ENCODE measurements around the gene TELO2. TPM values are rescaled to one million over a fixed set of nuclear protein-coding genes. Genes with fewer than 3 reads are reported as not detected.

TELO2 gene
- total and polyA plus RNA-seq, 10 donors = 28.5 to 110 (median 57.8) TPM

GRCh38 chr16:1488054-1488601, 5.0 kb upstream of the TELO2 start:
- 76 to 91% (median 81%) methylated on average over 12 to 24 of the region's 24 CpGs for WGBS, 5 donors
- no peaks in the 10 kb centered on the region for H3K27me3 ChIP-seq (replicated peaks in 1 of 7)
- peak; percentile 61 for DNase-seq
- peaks cover 7 to 32% (median 9%) of the 10 kb centered on the region in 6 donors for H3K4me1 ChIP-seq
- H3K27ac ChIP-seq = peak overlapping the region in 5 of 8 donors; percentile 31 to 63 (median 33)
- H3K36me3 ChIP-seq = no peaks in the 10 kb centered on the region
- TF ChIP-seq, protein P1, sequence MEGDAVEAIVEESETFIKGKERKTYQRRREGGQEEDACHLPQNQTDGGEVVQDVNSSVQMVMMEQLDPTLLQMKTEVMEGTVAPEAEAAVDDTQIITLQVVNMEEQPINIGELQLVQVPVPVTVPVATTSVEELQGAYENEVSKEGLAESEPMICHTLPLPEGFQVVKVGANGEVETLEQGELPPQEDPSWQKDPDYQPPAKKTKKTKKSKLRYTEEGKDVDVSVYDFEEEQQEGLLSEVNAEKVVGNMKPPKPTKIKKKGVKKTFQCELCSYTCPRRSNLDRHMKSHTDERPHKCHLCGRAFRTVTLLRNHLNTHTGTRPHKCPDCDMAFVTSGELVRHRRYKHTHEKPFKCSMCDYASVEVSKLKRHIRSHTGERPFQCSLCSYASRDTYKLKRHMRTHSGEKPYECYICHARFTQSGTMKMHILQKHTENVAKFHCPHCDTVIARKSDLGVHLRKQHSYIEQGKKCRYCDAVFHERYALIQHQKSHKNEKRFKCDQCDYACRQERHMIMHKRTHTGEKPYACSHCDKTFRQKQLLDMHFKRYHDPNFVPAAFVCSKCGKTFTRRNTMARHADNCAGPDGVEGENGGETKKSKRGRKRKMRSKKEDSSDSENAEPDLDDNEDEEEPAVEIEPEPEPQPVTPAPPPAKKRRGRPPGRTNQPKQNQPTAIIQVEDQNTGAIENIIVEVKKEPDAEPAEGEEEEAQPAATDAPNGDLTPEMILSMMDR (IDR thresholded peaks at IDR 0.05 in 8 of 11, conservative IDR thresholded peaks at IDR 0.05 in 3 of 11) = no peak
- TF ChIP-seq POLR2A (IDR thresholded peaks at IDR 0.05) (no peak), POLR2AphosphoS5 (IDR thresholded peaks at IDR 0.05) (no peak)
- H3K9me3 ChIP-seq = no peaks in the 10 kb centered on the region
- H3K4me3 ChIP-seq = no peak overlapping the region
- intact Hi-C loops (cut with DNase I; ENCODE audit: low total_unique reads) = no loop called here

DNA sequence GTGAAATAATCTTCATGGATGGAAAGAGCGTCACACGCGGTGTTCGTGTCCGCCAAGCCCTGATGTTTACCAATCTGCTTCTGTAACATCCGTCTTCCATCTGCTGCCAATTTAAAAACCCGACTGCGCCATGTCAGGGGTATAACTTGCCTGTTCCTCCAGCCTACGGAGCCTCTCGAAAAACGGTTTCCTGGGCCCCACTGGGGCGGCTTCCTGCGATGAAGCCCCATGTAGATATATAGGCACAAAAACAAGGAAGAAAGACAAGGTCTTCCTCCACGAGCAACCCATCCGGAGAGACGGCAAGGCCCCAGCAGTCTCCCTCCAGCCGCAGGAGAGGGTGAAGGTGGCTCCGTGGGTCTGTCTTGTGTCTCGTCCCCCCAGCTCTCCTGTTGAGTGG, 4.5 kb upstream of the TELO2 start, which contains the start of gene PTX4:
TSS of gene PTX4 (minus strand) at position 326 of the 400 bp plus-strand sequence. CDS start at position 291, 35 bp downstream.
- H3K9me3 ChIP-seq = no peaks in the 10 kb centered on the region
- peaks cover 7 to 27% (median 9%) of the 10 kb centered on the region in 6 donors for H3K4me1 ChIP-seq
- intact Hi-C loops (cut with DNase I; ENCODE audit: low total_unique reads) = no loop called here
- DNase-seq = no peak
- H3K36me3 ChIP-seq = no peaks in the 10 kb centered on the region
- no peak within 1 kb of the TSS for H3K4me3 ChIP-seq
- TF ChIP-seq POLR2AphosphoS5 (IDR thresholded peaks at IDR 0.05) (no peak), POLR2A (IDR thresholded peaks at IDR 0.05) (no peak)
- TF ChIP-seq, protein P1 (IDR thresholded peaks at IDR 0.05 in 8 of 11, conservative IDR thresholded peaks at IDR 0.05 in 3 of 11) = no peak
- peak within 1 kb of the TSS in 5 of 8 donors; percentile 31 to 63 (median 33) for H3K27ac ChIP-seq
- H3K27me3 ChIP-seq (replicated peaks in 1 of 7) = no peaks in the 10 kb centered on the region
- WGBS, 5 donors = 55 to 82% (median 59%) methylated on average over 19 of the region's 19 CpGs

DNA sequence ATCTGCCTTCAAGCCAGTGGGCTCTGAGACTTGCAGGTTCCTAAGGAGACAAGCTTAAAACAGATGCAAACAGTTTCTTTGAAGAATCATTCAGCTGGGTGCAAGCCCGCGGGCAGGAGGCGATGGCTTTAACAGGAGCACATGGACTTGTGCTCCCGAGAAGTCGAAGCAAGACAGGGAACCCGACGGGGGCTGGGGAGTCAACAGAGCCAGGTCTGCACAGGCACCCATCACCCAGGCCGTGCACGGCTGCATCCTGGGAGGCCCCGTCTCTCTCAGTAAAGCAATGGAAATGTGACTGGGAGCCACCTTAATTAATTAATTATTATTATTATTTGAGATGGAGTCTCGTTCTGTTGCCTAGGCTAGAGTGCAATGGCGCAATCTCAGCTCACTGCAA, 4.1 kb upstream of the TELO2 start:
- Histone ChIP-seq H3K9me3 (no peaks in the 10 kb centered on the region), H3K4me3 (no peak overlapping the region), H3K36me3 (no peaks in the 10 kb centered on the region), H3K27me3 (replicated peaks in 1 of 7) (no peaks in the 10 kb centered on the region), H3K27ac (no peak overlapping the region), H3K4me1 (peaks cover 9 to 27% (median 14%) of the 10 kb centered on the region in 6 donors)
- intact Hi-C loops (cut with DNase I; ENCODE audit: low total_unique reads) = no loop called here
- TF ChIP-seq POLR2AphosphoS5 (IDR thresholded peaks at IDR 0.05) = no peak
- TF ChIP-seq, protein P1 (IDR thresholded peaks at IDR 0.05 in 8 of 11, conservative IDR thresholded peaks at IDR 0.05 in 3 of 11) = no peak
- TF ChIP-seq POLR2A (IDR thresholded peaks at IDR 0.05) = no peak
- WGBS, 5 donors = 88 to 94% (median 92%) methylated on average over 12 of the region's 12 CpGs
- no peak for DNase-seq

DNA sequence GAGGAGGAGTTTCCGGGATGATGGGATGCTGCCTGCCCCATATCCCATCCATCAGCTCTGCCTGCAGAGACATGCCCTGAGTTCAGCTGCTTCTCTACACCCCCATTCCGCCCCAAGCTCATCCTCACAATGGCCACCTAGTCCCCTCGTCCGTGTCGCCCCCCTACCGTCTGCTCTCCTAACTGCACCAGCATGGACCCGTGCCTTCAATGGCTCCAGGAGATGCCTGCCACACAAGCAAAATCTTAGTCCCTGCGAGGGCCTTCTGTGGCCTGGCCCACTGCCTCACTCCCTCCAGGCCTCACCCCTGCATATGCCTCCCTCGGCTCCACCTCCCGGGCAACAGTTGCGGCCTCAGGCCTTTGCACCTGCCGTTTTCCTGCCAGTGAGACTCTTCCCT, 1.8 kb upstream of the TELO2 start:
- no peaks in the 10 kb centered on the region for H3K27me3 ChIP-seq (replicated peaks in 1 of 7)
- TF ChIP-seq POLR2AphosphoS5 (IDR thresholded peaks at IDR 0.05) (no peak), POLR2A (IDR thresholded peaks at IDR 0.05) (no peak)
- TF ChIP-seq, protein P1 (IDR thresholded peaks at IDR 0.05 in 8 of 11, conservative IDR thresholded peaks at IDR 0.05 in 3 of 11) = no peak
- H3K36me3 ChIP-seq = peaks cover 0 to 21% (median 16%) of the 10 kb centered on the region in 6 donors
- no peak overlapping the region for H3K4me3 ChIP-seq
- H3K27ac ChIP-seq = no peak overlapping the region
- WGBS, 5 donors = 90 to 97% (median 92%) methylated on average over 12 of the region's 12 CpGs
- no peaks in the 10 kb centered on the region for H3K9me3 ChIP-seq
- peaks cover 15 to 48% (median 29%) of the 10 kb centered on the region in 6 donors for H3K4me1 ChIP-seq
- intact Hi-C loops (cut with DNase I; ENCODE audit: low total_unique reads) = no loop called here
- peak; percentile 61 for DNase-seq
